IMR-90 (cell line): Measurements from ENCODE around the gene ZDHHC24. TPM values are rescaled to one million over a fixed set of nuclear protein-coding genes. Genes with fewer than 3 reads are reported as not detected.
A peak's percentile ranks its signal among the peaks of the same experiment; 100 is the strongest.

Source experiments
- ATAC-seq: fragments of 200-7000 bp; cut with Tn5 transposase; 2 replicates; pipeline ENCODE4 v1.9.1; 2020; ENCODE audit warnings: low read depth, mild to moderate bottlenecking, moderate library complexity
- BruUV-seq: library from RNA; stranded (reverse); fragments of 400-500 nt; replicated peaks from 2 replicates; lab custom pipeline; 2021; lab: Mats Ljungman, UMichigan
- CTCF ChIA-PET: fragments of 300-600 bp; formaldehyde crosslinking; extraction: SDS; loops from one replicate; lab custom pipeline; 2021; ENCODE audit warnings: antibody characterized with exemption; lab: Yijun Ruan, JAX
- POLR2A ChIA-PET: fragments of 300-600 bp; sonication (Branson Sonifier 250); formaldehyde crosslinking; loops from one replicate; lab custom pipeline; 2022; ENCODE audit warnings: antibody characterized with exemption; ENCODE audit not compliant: unreplicated experiment; lab: Charles Lee
- DNase-seq: peaks from one replicate; pipeline ENCODE4 v3.0.0; 2013
- H2AFZ ChIP-seq: replicated peaks from 2 replicates; pipeline ENCODE3; 2013; ENCODE audit warnings: low read length, mild to moderate bottlenecking; ENCODE audit not compliant: poor library complexity
- H2AK5ac ChIP-seq: 2 replicates; pipeline ENCODE4 v1.6.1; 2013; ENCODE audit warnings: low read depth, low read length, inconsistent platforms
- H2AK9ac ChIP-seq: replicated peaks from 2 replicates; pipeline ENCODE3; 2013; ENCODE audit warnings: mild to moderate bottlenecking, low read depth, low read length, moderate library complexity; ENCODE audit not compliant: poor library complexity
- H2BK120ac ChIP-seq: 2 replicates; pipeline ENCODE4 v1.6.1; 2013; ENCODE audit warnings: low read depth, low read length, inconsistent platforms
- H2BK15ac ChIP-seq: 3 replicates; pipeline ENCODE4 v1.6.1; 2013; ENCODE audit warnings: low read depth, low read length, inconsistent platforms
- H2BK20ac ChIP-seq: 2 replicates; pipeline ENCODE4 v1.6.1; 2013; ENCODE audit warnings: low read depth, mild to moderate bottlenecking, inconsistent platforms, low read length, moderate library complexity
- H2BK5ac ChIP-seq: 2 replicates; pipeline ENCODE4 v1.6.1; 2013; ENCODE audit warnings: mild to moderate bottlenecking, low read depth, low read length, inconsistent platforms; ENCODE audit not compliant: poor library complexity, severe bottlenecking
- H3K14ac ChIP-seq: replicated peaks from 2 replicates; pipeline ENCODE4 v1.6.1; 2013; ENCODE audit warnings: low read depth, low read length, inconsistent platforms
- H3K18ac ChIP-seq: 2 replicates; pipeline ENCODE4 v1.6.1; 2013; ENCODE audit warnings: low read depth, low read length, control low read depth
- H3K23ac ChIP-seq: 2 replicates; pipeline ENCODE4 v1.6.1; 2013; ENCODE audit warnings: low read depth, low read length, inconsistent platforms
- H3K27ac ChIP-seq: 2 replicates; pipeline ENCODE4 v1.5.1; 2013; ENCODE audit warnings: mild to moderate bottlenecking, control low read depth, low read length; ENCODE audit not compliant: insufficient read depth
- H3K27me3 ChIP-seq: 2 replicates; pipeline ENCODE4 v1.6.1; 2013; ENCODE audit warnings: low read length; ENCODE audit not compliant: control insufficient read depth, insufficient read depth
- H3K36me3 ChIP-seq: 2 replicates; pipeline ENCODE4 v1.6.1; 2013; ENCODE audit warnings: low read length, mixed read lengths; ENCODE audit not compliant: control insufficient read depth, insufficient read depth
- H3K4ac ChIP-seq: 2 replicates; pipeline ENCODE4 v1.6.1; 2013; ENCODE audit warnings: low read depth, low read length, inconsistent platforms
- H3K4me1 ChIP-seq: 2 replicates; pipeline ENCODE4 v1.6.1; 2013; ENCODE audit warnings: low read length, mixed read lengths; ENCODE audit not compliant: control insufficient read depth, insufficient read depth
- H3K4me2 ChIP-seq: 2 replicates; pipeline ENCODE4 v1.6.1; 2013; ENCODE audit warnings: low read depth, mild to moderate bottlenecking, control low read depth, low read length, moderate library complexity
- H3K4me3 ChIP-seq: 2 replicates; pipeline ENCODE4 v1.5.1; 2013; ENCODE audit warnings: low read depth, mild to moderate bottlenecking, control low read depth, low read length, moderate library complexity; ENCODE audit not compliant: insufficient read depth
- H3K56ac ChIP-seq: 2 replicates; pipeline ENCODE4 v1.6.1; 2013; ENCODE audit warnings: low read length, inconsistent platforms; ENCODE audit not compliant: insufficient read depth; ENCODE audit errors: extremely low read depth
- H3K79me1 ChIP-seq, 2 experiments: 2 replicates each; pipeline ENCODE4 v1.6.1; 2013; ENCODE audit warnings: low read length in 2 of 2, inconsistent platforms in 1 of 2, low read depth in 1 of 2
- H3K9ac ChIP-seq: 2 replicates; pipeline ENCODE4 v1.6.1; 2013; ENCODE audit warnings: low read depth, low read length, control low read depth
- H3K9me1 ChIP-seq: 2 replicates; pipeline ENCODE4 v1.6.1; 2013; ENCODE audit warnings: low read length, inconsistent platforms; ENCODE audit not compliant: insufficient read depth
- H3K9me3 ChIP-seq: 2 replicates; pipeline ENCODE4 v1.6.1; 2013; ENCODE audit warnings: low read length; ENCODE audit not compliant: control insufficient read depth, insufficient read depth
- H4K20me1 ChIP-seq: 2 replicates; pipeline ENCODE4 v1.6.1; 2013; ENCODE audit warnings: low read length, inconsistent platforms; ENCODE audit not compliant: insufficient read depth
- H4K5ac ChIP-seq: 2 replicates; pipeline ENCODE4 v1.6.1; 2013; ENCODE audit warnings: mild to moderate bottlenecking, low read depth, low read length, control low read depth
- H4K8ac ChIP-seq, 2 experiments: 2 replicates each; pipeline ENCODE4 v1.6.1; 2013; ENCODE audit warnings: low read depth in 2 of 2, low read length in 2 of 2, control low read depth in 1 of 2, inconsistent platforms in 1 of 2
- H4K91ac ChIP-seq: 2 replicates; pipeline ENCODE4 v1.6.1; 2013; ENCODE audit warnings: low read depth, low read length, inconsistent platforms; ENCODE audit not compliant: insufficient read depth
- BHLHE40 ChIP-seq: fragments of 150-350 bp; IDR thresholded peaks from 2 replicates; pipeline ENCODE4 v1.6.1; 2016; ENCODE audit warnings: mild to moderate bottlenecking, low read depth, low read length
- CHD1 ChIP-seq: IDR thresholded peaks from 2 replicates; pipeline ENCODE4 v1.6.1; 2012; ENCODE audit warnings: low read depth, low read length, improper control_type of control experiment
- MAZ ChIP-seq: IDR thresholded peaks from 2 replicates; pipeline ENCODE4 v1.6.1; 2012; ENCODE audit warnings: low read depth, mild to moderate bottlenecking, low read length, improper control_type of control experiment, moderate library complexity, borderline replicate concordance
- MXI1 ChIP-seq: IDR thresholded peaks from 2 replicates; pipeline ENCODE4 v1.6.1; 2012; ENCODE audit warnings: low read depth, mild to moderate bottlenecking, low read length, moderate library complexity, borderline replicate concordance
- NFE2L2 ChIP-seq: fragments of 150-350 bp; IDR thresholded peaks from 2 replicates; pipeline ENCODE4 v1.6.1; 2016; ENCODE audit warnings: low read depth, mild to moderate bottlenecking, low read length
- POLR2A ChIP-seq: IDR thresholded peaks from 2 replicates; pipeline ENCODE4 v1.6.1; 2012; ENCODE audit warnings: mild to moderate bottlenecking, low read depth, low read length
- RAD21 ChIP-seq: IDR thresholded peaks from 2 replicates; pipeline ENCODE4 v1.6.1; 2012; ENCODE audit warnings: low read length, improper control_type of control experiment
- RCOR1 ChIP-seq: IDR thresholded peaks from 2 replicates; pipeline ENCODE4 v1.6.1; 2012; ENCODE audit warnings: mild to moderate bottlenecking, low read length, improper control_type of control experiment; ENCODE audit not compliant: insufficient replicate concordance
- RFX5 ChIP-seq: IDR thresholded peaks from 2 replicates; pipeline ENCODE4 v1.8.0; 2012; ENCODE audit warnings: low read depth, mild to moderate bottlenecking, low read length, moderate library complexity
- SMC3 ChIP-seq: fragments of 150-350 bp; IDR thresholded peaks from 2 replicates; pipeline ENCODE4 v1.6.1; 2016; ENCODE audit warnings: low read depth, mild to moderate bottlenecking, antibody characterized with exemption, low read length, moderate library complexity
- WGBS, 2 experiments: methylation state at CpG; one replicate each; pipeline versions ENCODE4 v1.1.5 to v1.1.7; 2013; ENCODE audit warnings: missing lambda C conversion rate in 2 of 2; ENCODE audit not compliant: insufficient read length in 1 of 2; ENCODE audit errors: extremely low coverage in 2 of 2; 5-methylcytosine and 5-hydroxymethylcytosine counted together
- dilution Hi-C: fragments of 300-500 bp; cut with HindIII; formaldehyde crosslinking; loops from one replicate; pipeline ENCODE4 v1.14.3; 2018; ENCODE audit warnings: low sequenced_read_pairs; ENCODE audit not compliant: unreplicated experiment
- in situ Hi-C: fragments of 300-500 bp; cut with MboI; formaldehyde crosslinking; loops from 3 replicates; pipeline ENCODE4 v1.14.3; 2019; ENCODE audit warnings: low sequenced_read_pairs, inconsistent platforms, mixed read lengths
- intact Hi-C: fragments of 100-400 bp; cut with micrococcal nuclease; formaldehyde crosslinking; loops from 2 replicates; pipeline ENCODE4 v1.10.0; 2022
- polyA plus RNA-seq, 3 experiments: library from polyadenylated mRNA; depleted of rRNA; stranded (reverse); fragments of >200 nt; gene quantifications; 2 replicates each; pipeline ENCODE4 v1.2.3, GENCODE V29; 2012; ENCODE audit warnings: low replicate concordance in 1 of 3
- total RNA-seq: library from RNA; depleted of rRNA; stranded (reverse); fragments of >200 nt; gene quantifications from 2 replicates; pipeline ENCODE4 v1.2.3, GENCODE V29; 2012
- TF ChIP-seq, protein P1 (sequence below): fragments of 150-350 bp; IDR thresholded peaks from 2 replicates; pipeline ENCODE4 v1.6.1; 2017; ENCODE audit warnings: mild to moderate bottlenecking, antibody characterized with exemption, low read length, low read depth
- TF ChIP-seq, protein P2 (sequence below): conservative IDR thresholded peaks from 2 replicates; pipeline ENCODE4 v1.5.1; 2012; ENCODE audit warnings: mild to moderate bottlenecking, low read depth, low read length, improper control_type of control experiment
- TF ChIP-seq, protein P3 (sequence below): fragments of 150-350 bp; IDR thresholded peaks from 2 replicates; pipeline ENCODE4 v1.6.1; 2016; ENCODE audit warnings: low read depth, mild to moderate bottlenecking, low read length, moderate library complexity, borderline replicate concordance

The ZDHHC24 gene
- total and polyA plus RNA-seq, 2 of the 4 experiments (the other 2 are of a cell fraction) = 3.2 to 10.9 TPM

DNA sequence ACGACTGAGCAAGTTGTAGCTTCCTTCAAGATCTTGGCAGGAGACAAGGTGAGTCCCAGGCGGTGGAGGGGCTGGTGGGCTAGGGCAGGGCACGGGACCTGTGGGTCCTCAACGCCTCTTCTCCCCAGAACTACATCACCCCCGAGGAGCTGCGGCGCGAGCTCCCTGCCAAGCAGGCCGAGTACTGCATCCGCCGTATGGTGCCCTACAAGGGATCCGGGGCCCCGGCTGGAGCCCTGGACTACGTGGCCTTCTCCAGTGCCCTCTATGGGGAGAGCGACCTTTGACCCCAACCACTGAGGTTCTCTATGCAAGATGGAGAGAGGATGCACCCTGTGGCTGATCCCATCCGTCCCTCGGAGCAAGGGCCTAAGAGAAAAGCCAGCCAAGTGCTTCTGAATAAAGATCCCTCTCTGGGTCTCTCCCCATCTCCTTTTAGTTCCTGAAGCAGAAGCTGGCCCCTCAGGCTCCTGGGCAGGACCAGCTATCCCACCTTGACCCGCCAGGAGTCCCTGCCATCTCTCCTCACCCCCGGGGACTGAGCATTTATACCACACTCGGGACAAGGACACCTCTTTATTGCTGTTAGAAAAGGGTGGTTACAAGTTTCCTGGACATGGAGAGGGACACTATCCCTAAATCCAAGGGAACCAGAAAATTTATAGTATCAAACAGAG lies 17.2 kb upstream of the ZDHHC24 start:
- H3K4me2 ChIP-seq = no peak overlapping the region
- dilution Hi-C loops = no loop called here
- no peak overlapping the region for H3K27ac ChIP-seq
- ChIA-PET POLR2A (no interaction called here), CTCF (no interaction called here)
- intact Hi-C loops = no loop called here
- H2BK5ac ChIP-seq = no peak overlapping the region
- H4K91ac ChIP-seq = no peak overlapping the region
- no peaks in the 10 kb centered on the region for H3K79me1 ChIP-seq
- H3K4me1 ChIP-seq = peaks cover 5% of the 10 kb centered on the region; the same call in 1 of the 2 replicates
- in situ Hi-C loops = no loop called here
- peaks cover 3% of the 10 kb centered on the region; the same call in 1 of the 2 replicates for H3K36me3 ChIP-seq
- DNase-seq (no peak), ATAC-seq (no peak)
- H3K18ac ChIP-seq = no peak overlapping the region
- peaks cover 4% of the 10 kb centered on the region; the same call in 1 of the 2 replicates for H3K9me1 ChIP-seq
- no peak overlapping the region for H2AK5ac ChIP-seq
- no peaks in the 10 kb centered on the region for H3K9me3 ChIP-seq
- no peak overlapping the region for H2BK15ac ChIP-seq
- H3K56ac ChIP-seq = no peak overlapping the region
- BruUV-seq = no TSS peak
- H3K4ac ChIP-seq = no peak overlapping the region
- no peak overlapping the region for H3K4me3 ChIP-seq
- no peak overlapping the region for H3K9ac ChIP-seq
- no peak overlapping the region for H3K14ac ChIP-seq
- H4K8ac ChIP-seq = no peak overlapping the region
- WGBS, 2 experiments = 92% methylated on average over 4 of the region's 20 CpGs; no CpG with 5 or more reads in 1 of the 2 experiments
- H4K20me1 ChIP-seq = no peaks in the 10 kb centered on the region
- H2BK120ac ChIP-seq = no peak overlapping the region
- no peak overlapping the region for H3K23ac ChIP-seq
- peaks cover 12% of the 10 kb centered on the region for H3K27me3 ChIP-seq
- no peak overlapping the region for H2AK9ac ChIP-seq
- peak overlapping the region; percentile 11 for H2AFZ ChIP-seq
- no peak for TF ChIP-seq POLR2A
- TF ChIP-seq, protein P1, sequence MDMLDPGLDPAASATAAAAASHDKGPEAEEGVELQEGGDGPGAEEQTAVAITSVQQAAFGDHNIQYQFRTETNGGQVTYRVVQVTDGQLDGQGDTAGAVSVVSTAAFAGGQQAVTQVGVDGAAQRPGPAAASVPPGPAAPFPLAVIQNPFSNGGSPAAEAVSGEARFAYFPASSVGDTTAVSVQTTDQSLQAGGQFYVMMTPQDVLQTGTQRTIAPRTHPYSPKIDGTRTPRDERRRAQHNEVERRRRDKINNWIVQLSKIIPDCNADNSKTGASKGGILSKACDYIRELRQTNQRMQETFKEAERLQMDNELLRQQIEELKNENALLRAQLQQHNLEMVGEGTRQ = no peak
- TF ChIP-seq, protein P2, sequence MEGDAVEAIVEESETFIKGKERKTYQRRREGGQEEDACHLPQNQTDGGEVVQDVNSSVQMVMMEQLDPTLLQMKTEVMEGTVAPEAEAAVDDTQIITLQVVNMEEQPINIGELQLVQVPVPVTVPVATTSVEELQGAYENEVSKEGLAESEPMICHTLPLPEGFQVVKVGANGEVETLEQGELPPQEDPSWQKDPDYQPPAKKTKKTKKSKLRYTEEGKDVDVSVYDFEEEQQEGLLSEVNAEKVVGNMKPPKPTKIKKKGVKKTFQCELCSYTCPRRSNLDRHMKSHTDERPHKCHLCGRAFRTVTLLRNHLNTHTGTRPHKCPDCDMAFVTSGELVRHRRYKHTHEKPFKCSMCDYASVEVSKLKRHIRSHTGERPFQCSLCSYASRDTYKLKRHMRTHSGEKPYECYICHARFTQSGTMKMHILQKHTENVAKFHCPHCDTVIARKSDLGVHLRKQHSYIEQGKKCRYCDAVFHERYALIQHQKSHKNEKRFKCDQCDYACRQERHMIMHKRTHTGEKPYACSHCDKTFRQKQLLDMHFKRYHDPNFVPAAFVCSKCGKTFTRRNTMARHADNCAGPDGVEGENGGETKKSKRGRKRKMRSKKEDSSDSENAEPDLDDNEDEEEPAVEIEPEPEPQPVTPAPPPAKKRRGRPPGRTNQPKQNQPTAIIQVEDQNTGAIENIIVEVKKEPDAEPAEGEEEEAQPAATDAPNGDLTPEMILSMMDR = no peak
- no peak for TF ChIP-seq RAD21
- TF ChIP-seq RFX5 = no peak
- TF ChIP-seq NFE2L2 = no peak
- TF ChIP-seq MAZ = no peak
- no peak for TF ChIP-seq CHD1
- no peak for TF ChIP-seq SMC3
- no peak for TF ChIP-seq RCOR1
- TF ChIP-seq MXI1 = no peak
- TF ChIP-seq, protein P3, sequence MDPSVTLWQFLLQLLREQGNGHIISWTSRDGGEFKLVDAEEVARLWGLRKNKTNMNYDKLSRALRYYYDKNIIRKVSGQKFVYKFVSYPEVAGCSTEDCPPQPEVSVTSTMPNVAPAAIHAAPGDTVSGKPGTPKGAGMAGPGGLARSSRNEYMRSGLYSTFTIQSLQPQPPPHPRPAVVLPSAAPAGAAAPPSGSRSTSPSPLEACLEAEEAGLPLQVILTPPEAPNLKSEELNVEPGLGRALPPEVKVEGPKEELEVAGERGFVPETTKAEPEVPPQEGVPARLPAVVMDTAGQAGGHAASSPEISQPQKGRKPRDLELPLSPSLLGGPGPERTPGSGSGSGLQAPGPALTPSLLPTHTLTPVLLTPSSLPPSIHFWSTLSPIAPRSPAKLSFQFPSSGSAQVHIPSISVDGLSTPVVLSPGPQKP = no peak
- no peak for TF ChIP-seq BHLHE40
- no peak overlapping the region for H4K5ac ChIP-seq
- no peak overlapping the region for H2BK20ac ChIP-seq
